MCF 10A (cell line): Measurements from ENCODE around the gene MOB3B. TPM values are rescaled to one million over a fixed set of nuclear protein-coding genes. Genes with fewer than 3 reads are reported as not detected.

Experiments used
- BruUV-seq: library from RNA; stranded (reverse); fragments of 400-500 nt; replicated peaks from 2 replicates; lab custom pipeline; 2021; lab: Mats Ljungman, UMichigan
- CTCF ChIA-PET: fragments of 300-600 bp; sonication (Branson Sonifier 250); formaldehyde crosslinking; extraction: SDS; loops from one replicate; lab custom pipeline; 2021; ENCODE audit warnings: antibody characterized with exemption, inconsistent platforms; lab: Yijun Ruan, JAX
- POLR2A ChIA-PET: fragments of 300-600, 350-650 bp; sonication (Branson Sonifier 250); formaldehyde crosslinking; extraction: SDS; loops from one replicate; lab custom pipeline; 2020; ENCODE audit warnings: antibody characterized with exemption, inconsistent platforms; lab: Yijun Ruan, JAX
- DNase-seq: peaks from one replicate; pipeline ENCODE4 v3.0.0-alpha.2; 2018; ENCODE audit not compliant: unreplicated experiment
- H3K27ac Mint-ChIP-seq: one replicate; pipeline ENCODE4 v1.8.0; 2022; ENCODE audit warnings: mild to moderate bottlenecking, low read depth, mixed read lengths; ENCODE audit not compliant: unreplicated experiment
- H3K27me3 Mint-ChIP-seq: one replicate; pipeline ENCODE4 v1.8.0; 2022; ENCODE audit warnings: mixed read lengths; ENCODE audit not compliant: insufficient read depth, unreplicated experiment
- H3K36me3 Mint-ChIP-seq: one replicate; pipeline ENCODE4 v1.8.0; 2022; ENCODE audit warnings: mild to moderate bottlenecking, moderate library complexity, mixed read lengths; ENCODE audit not compliant: insufficient read depth, unreplicated experiment
- H3K4me1 Mint-ChIP-seq: one replicate; pipeline ENCODE4 v1.8.0; 2022; ENCODE audit warnings: mixed read lengths; ENCODE audit not compliant: insufficient read depth, unreplicated experiment
- H3K4me3 Mint-ChIP-seq: one replicate; pipeline ENCODE4 v1.8.0; 2022; ENCODE audit warnings: mild to moderate bottlenecking, moderate library complexity, mixed read lengths; ENCODE audit not compliant: unreplicated experiment
- H3K9me3 Mint-ChIP-seq: one replicate; pipeline ENCODE4 v1.8.0; 2022; ENCODE audit warnings: mixed read lengths; ENCODE audit not compliant: unreplicated experiment
- CTCF ChIP-seq: fragments of 200-600 bp; IDR thresholded peaks from one replicate; pipeline ENCODE4 v1.8.0; 2022; ENCODE audit warnings: antibody characterized with exemption, mild to moderate bottlenecking; ENCODE audit not compliant: unreplicated experiment
- intact Hi-C: fragments of 100-400 bp; cut with micrococcal nuclease; formaldehyde crosslinking; loops from 2 replicates; pipeline ENCODE4 v1.14.1; 2022
- total RNA-seq: library from RNA; stranded (reverse); gene quantifications from 2 replicates; pipeline ENCODE4 v1.2.3, GENCODE V29; 2022

The MOB3B gene
- total RNA-seq, 1 experiment from 2014 or later: 3.7 TPM

- intact Hi-C loops: no loop called here
- no peak for TF ChIP-seq CTCF
- Mint-ChIP-seq H3K4me1 (peaks cover 4% of the 10 kb centered on the region), H3K9me3 (no peaks in the 10 kb centered on the region), H3K36me3 (no peaks in the 10 kb centered on the region), H3K4me3 (no peak overlapping the region), H3K27ac (no peak overlapping the region), H3K27me3 (no peaks in the 10 kb centered on the region)
- CTCF ChIA-PET: interaction anchor here (1.0 kb wide), 1 partner anchor 39 kb away, joined by 3 read pairs; no protein-coding TSS in a partner anchor
- BruUV-seq: no TSS peak
- POLR2A ChIA-PET: interaction anchor here (0.5 to 1.1 kb wide), 2 partner anchors 14 to 1580 kb away, joined by 3 read pairs; no protein-coding TSS in a partner anchor
- no peak for DNase-seq
Measured at GRCh38 chr9:27447031-27447683, 82.5 kb downstream of the MOB3B start.

DNA sequence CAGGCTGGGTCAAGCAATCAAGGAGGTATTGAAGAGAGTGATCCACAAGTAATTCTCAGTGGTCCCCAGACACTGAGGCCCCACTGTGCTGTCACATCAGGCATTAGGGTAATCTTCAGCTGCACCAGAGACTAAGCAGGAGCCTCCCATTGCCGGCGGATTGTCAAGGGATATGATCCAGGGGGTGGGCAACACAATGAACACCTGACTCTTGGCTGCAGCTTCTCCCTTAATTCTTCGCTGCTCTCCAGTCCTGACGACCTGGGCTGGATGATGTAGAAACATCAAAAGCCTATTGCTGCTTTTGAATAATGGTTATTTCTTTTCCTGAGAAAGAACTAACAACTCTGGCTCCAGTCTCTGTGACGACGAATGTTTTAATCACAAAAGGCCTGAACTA lies 83.9 kb downstream of the MOB3B start:
- H3K4me3 Mint-ChIP-seq: no peak overlapping the region
- H3K27ac Mint-ChIP-seq: no peak overlapping the region
- no peak for DNase-seq
- H3K36me3 Mint-ChIP-seq: no peaks in the 10 kb centered on the region
- no peaks in the 10 kb centered on the region for H3K27me3 Mint-ChIP-seq
- ChIA-PET POLR2A (interaction anchor here (0.9 kb wide), 1 partner anchor 11 kb away, joined by 5 read pairs; no protein-coding TSS in a partner anchor), CTCF (interaction anchor here (0.7 kb wide), 1 partner anchor 52 kb away, joined by 3 read pairs; no protein-coding TSS in a partner anchor)
- TF ChIP-seq CTCF: no peak
- H3K4me1 Mint-ChIP-seq: peaks cover 14% of the 10 kb centered on the region
- no peaks in the 10 kb centered on the region for H3K9me3 Mint-ChIP-seq
- intact Hi-C loops: no loop called here
- BruUV-seq: no TSS peak

DNA sequence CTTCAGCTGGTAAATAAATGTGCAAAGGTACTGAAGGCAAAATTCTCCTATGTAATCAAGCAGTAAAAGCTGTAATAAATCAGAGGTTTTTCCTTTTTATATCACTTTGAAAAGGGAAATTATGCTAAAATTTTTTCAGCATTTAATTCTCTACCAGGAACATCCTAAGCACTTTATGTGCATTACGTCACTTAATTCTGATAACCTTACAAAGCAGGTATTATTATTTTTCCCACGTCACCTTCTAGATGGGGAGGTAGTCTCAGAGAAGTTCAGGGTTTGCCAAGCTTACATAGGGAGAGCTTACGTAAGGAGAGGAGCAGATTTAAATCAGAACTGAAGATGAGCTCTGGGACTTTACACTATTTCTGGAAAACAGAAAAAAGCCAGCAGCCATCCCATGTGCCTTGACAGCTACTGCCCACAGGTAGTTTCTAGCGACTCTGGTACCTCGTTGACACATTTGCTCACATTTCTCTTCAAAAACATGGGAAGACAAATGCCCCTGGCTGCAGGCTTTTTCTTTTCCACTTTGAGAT lies 84.5 kb downstream of the MOB3B start:
- Mint-ChIP-seq H3K36me3 (no peaks in the 10 kb centered on the region), H3K27me3 (no peaks in the 10 kb centered on the region), H3K9me3 (no peaks in the 10 kb centered on the region), H3K4me3 (no peak overlapping the region), H3K4me1 (peaks cover 14% of the 10 kb centered on the region), H3K27ac (no peak overlapping the region)
- no TSS peak for BruUV-seq
- intact Hi-C loops: no loop called here
- POLR2A ChIA-PET: interaction anchor here (0.9 kb wide), 1 partner anchor 11 kb away, joined by 5 read pairs; no protein-coding TSS in a partner anchor
- CTCF ChIA-PET: interaction anchor here (0.7 kb wide), 1 partner anchor 53 kb away, joined by 3 read pairs; no protein-coding TSS in a partner anchor
- TF ChIP-seq CTCF: no peak
- DNase-seq: no peak

DNA sequence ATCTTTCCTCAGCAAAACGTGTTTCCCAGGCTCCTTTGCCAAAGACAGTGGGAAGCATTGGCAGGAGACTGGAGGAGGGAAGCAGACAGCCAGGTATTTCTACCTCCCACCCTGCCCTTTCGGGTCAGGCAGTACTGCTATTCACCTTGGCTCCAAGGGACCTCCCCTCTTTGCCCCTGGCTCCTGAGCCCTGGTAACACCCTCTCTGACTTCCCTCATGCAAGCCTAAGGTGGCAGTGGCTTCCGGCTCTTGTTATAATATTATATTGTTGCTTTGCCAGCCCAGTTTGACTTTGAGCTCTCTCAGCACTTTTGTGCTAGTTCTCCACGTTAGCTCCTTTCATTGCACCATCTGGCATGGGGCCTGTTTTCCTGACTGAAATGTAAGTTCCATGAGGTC lies 87.2 kb downstream of the MOB3B start:
- H3K27ac Mint-ChIP-seq: no peak overlapping the region
- TF ChIP-seq CTCF: no peak
- intact Hi-C loops: no loop called here
- ChIA-PET POLR2A (interaction anchor here (0.6 to 1.0 kb wide), 2 partner anchors 8 to 23 kb away, joined by 3 read pairs; no protein-coding TSS in a partner anchor), CTCF (interaction anchor here (0.6 to 0.7 kb wide), 2 partner anchors 47 to 69 kb away, joined by 3 read pairs; no protein-coding TSS in a partner anchor)
- H3K4me3 Mint-ChIP-seq: no peak overlapping the region
- DNase-seq: no peak
- no peaks in the 10 kb centered on the region for H3K27me3 Mint-ChIP-seq
- H3K36me3 Mint-ChIP-seq: no peaks in the 10 kb centered on the region
- H3K9me3 Mint-ChIP-seq: no peaks in the 10 kb centered on the region
- no TSS peak for BruUV-seq
- H3K4me1 Mint-ChIP-seq: peaks cover 14% of the 10 kb centered on the region
